MG63 (cell line): ENCODE results near the gene SPRYD4. TPM values are rescaled to one million over a fixed set of nuclear protein-coding genes. Genes with fewer than 3 reads are reported as not detected.
A peak's percentile ranks its signal among the peaks of the same experiment; 100 is the strongest.
"Not testable (repeated sequence)": the region's sequence is repeated elsewhere in the genome, so short reads cannot be mapped to it uniquely, and the experiment has no call there.

Source experiments
- DNase-seq: peaks from one replicate; pipeline ENCODE4 v3.0.0-alpha.2; 2020
- H3K27me3 ChIP-seq: fragments of 250-450 bp; sonication (Bioruptor Pico); 2 replicates; pipeline ENCODE4 v1.5.1; 2020; ENCODE audit warnings: mild to moderate bottlenecking, moderate library complexity
- H3K36me3 ChIP-seq: fragments of 250-450 bp; sonication (Bioruptor Pico); 2 replicates; pipeline ENCODE4 v1.5.1; 2020; ENCODE audit warnings: mild to moderate bottlenecking, moderate library complexity
- H3K4me3 ChIP-seq: fragments of 250-450 bp; sonication (Bioruptor Pico); 2 replicates; pipeline ENCODE4 v1.5.1; 2020; ENCODE audit warnings: mild to moderate bottlenecking, moderate library complexity
- H3K9me3 ChIP-seq: fragments of 250-450 bp; sonication (Bioruptor Pico); 2 replicates; pipeline ENCODE4 v1.5.1; 2020; ENCODE audit warnings: mild to moderate bottlenecking, moderate library complexity
- total RNA-seq: library from RNA; depleted of rRNA; stranded (reverse); fragments of >200 nt; shearing (Covaris generic); gene quantifications from 2 replicates; pipeline ENCODE4 v1.2.3, GENCODE V29; 2014; ENCODE audit warnings: low replicate concordance; rRNA removed

Gene SPRYD4
- total RNA-seq: 0.35 and 0.69 TPM in 2 replicates

DNA sequence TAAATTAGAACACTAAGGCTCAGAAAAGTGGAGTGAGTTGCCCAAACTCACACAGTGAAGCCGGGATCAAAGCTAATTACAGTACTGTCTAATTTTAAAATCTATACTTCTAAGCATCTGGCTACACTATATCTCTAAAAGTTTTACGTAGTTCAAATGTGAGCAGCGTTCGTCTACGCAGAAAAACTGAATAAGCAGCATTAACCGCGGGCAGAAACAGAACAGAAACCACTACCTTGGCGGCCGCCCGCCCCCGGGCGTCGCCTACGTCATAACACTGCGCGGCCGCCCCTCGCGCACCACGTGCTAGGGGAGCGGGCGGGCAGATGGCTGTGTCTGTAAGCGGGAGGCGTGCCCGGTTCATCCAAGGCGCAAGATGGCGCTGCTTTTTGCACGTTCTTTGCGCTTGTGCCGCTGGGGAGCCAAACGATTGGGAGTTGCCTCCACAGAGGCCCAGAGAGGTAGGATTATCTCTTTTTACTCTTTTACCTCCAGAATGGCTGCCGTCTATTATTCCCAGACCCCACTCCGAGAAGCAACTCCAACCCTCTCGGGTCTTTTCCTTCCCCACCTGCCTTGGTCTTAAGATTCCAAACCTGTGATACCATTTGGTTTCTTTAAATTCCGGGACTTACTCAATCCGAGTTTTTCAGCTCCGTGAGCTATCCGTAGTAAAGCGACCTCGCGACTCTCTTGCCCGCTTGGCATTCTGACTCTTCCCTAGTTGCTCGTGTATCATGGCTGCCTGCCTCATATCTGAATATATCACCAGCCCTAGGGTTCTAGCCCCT, at the start of gene SPRYD4:
Gene SPRYD4, plus strand, starts transcription at position 363 of the 791 bp plus-strand sequence. Its CDS starts 14 bp downstream, at position 377.
- H3K36me3 ChIP-seq: peaks cover 33% of the 10 kb centered on the region
- H3K9me3 ChIP-seq: 0 out of 2 replicates have a peak, but pooled peaks cover 2% of the 10 kb centered on the region
- DNase-seq: peak; percentile 91
- H3K4me3 ChIP-seq: peak within 1 kb of the TSS; percentile 98
- no peaks in the 10 kb centered on the region for H3K27me3 ChIP-seq

- Histone ChIP-seq H3K27me3 (no peaks in the 10 kb centered on the region), H3K36me3 (peaks cover 37% of the 10 kb centered on the region), H3K9me3 (no peaks in the 10 kb centered on the region), H3K4me3 (no peak overlapping the region)
- DNase-seq: no peak
Observed at GRCh38 chr12:56420411-56420810, 48.0 kb upstream of the SPRYD4 start.

DNA sequence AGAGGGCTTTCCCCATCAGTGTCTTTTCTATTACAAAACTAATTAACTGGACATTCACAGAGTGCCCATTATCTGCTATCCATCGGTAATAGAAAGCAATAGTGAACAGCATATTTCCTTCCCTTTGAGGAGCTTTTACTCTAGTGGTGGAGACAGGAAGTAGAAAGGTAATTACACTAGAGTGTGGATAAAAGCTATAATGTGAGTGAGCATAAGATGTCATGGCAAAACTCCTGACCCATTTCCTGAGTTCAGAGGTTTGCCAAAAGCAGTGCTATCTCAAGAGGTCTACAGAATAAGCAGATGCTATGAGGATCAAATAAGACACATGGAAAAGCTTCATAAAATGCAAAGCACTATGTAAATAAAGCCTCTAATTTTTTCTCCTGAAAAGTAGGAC, 43.2 kb upstream of the SPRYD4 start:
- H3K9me3 ChIP-seq: no peaks in the 10 kb centered on the region
- peaks cover 38% of the 10 kb centered on the region for H3K36me3 ChIP-seq
- H3K27me3 ChIP-seq: no peaks in the 10 kb centered on the region
- no peak overlapping the region for H3K4me3 ChIP-seq
- no peak for DNase-seq

DNA sequence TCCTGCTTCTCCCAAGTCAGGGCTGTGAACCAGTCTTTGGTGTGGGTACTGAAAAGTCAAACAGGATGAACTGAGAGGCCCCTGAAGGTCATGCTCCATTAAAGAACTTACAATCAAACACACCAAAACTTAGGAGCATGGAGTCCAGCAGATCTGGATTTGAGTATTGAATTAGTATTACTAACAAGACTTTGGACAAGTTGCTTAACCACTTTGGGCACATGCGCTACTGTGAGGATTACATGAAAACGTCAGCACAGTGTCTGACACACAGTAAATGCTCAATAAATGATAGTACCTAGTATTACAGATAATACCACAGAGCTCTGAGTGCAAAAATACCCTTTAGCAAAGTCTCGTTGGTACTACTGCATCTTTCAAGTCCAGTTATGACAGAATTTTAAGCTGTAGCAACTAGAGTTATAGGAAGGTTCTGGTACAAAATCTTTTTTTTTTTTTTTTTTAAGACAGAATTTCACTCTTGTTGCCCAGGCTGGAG, 42.4 kb upstream of the SPRYD4 start:
- DNase-seq: no peak
- Histone ChIP-seq H3K36me3 (peaks cover 34% of the 10 kb centered on the region), H3K27me3 (no peaks in the 10 kb centered on the region)

GRCh38 chr12:56431288-56431687, 37.1 kb upstream of the SPRYD4 start:
- H3K36me3 ChIP-seq: peaks cover 29% of the 10 kb centered on the region
- no peaks in the 10 kb centered on the region for H3K9me3 ChIP-seq
- DNase-seq: no peak
- no peaks in the 10 kb centered on the region for H3K27me3 ChIP-seq
- no peak overlapping the region for H3K4me3 ChIP-seq

More for the DNA sequence above, 42.4 kb upstream of the SPRYD4 start:
- no peaks in the 10 kb centered on the region for H3K9me3 ChIP-seq
- no peak overlapping the region for H3K4me3 ChIP-seq

- H3K9me3 ChIP-seq: no peaks in the 10 kb centered on the region
- DNase-seq: no peak
- peaks cover 29% of the 10 kb centered on the region for H3K36me3 ChIP-seq
- H3K27me3 ChIP-seq: no peaks in the 10 kb centered on the region
- no peak overlapping the region for H3K4me3 ChIP-seq
Observed at GRCh38 chr12:56431850-56432249, 36.5 kb upstream of the SPRYD4 start.

- H3K36me3 ChIP-seq: peaks cover 17% of the 10 kb centered on the region
- H3K27me3 ChIP-seq: no peaks in the 10 kb centered on the region
- no peak overlapping the region for H3K4me3 ChIP-seq
- no peak for DNase-seq
- H3K9me3 ChIP-seq: no peaks in the 10 kb centered on the region
Observed at GRCh38 chr12:56434828-56435227, 33.5 kb upstream of the SPRYD4 start.

DNA sequence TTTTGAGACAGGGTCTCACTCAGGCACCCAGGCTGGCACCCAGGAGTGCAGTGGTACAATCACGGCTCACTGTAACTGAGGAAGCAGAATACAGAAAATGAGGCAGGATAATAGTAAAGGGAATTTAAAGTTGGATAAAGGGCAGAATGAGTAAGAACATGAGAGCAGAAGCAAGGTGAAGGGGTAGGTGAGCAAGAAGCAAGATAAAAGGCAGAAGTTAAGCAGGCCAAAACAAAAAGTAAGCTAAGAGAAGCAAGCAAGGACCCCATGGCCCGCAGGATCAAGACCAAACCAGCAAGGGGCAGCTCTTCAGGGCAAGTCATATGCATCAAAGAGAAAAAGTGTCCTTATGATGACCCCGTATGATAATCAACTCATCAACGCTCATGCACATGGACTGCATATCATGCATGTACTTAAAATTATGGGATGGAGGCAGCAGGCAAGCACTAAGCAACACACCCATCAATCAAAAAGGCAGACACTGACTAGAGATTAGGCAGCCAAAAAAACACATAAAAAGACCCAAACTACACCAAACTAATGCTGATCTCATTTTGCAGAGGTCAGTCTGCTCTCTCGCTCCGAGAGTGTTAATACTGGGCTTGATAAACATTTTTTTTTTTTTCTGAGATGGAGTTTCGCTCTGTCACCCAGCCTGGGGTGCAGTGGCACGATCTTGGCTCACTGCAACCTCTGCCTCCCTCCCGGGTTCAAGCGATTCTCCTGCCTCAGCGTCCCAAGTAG, 30.8 kb upstream of the SPRYD4 start:
- Histone ChIP-seq H3K27me3 (no peaks in the 10 kb centered on the region), H3K9me3 (no peaks in the 10 kb centered on the region), H3K36me3 (peaks cover 8% of the 10 kb centered on the region), H3K4me3 (no peak overlapping the region)
- DNase-seq: no peak

DNA sequence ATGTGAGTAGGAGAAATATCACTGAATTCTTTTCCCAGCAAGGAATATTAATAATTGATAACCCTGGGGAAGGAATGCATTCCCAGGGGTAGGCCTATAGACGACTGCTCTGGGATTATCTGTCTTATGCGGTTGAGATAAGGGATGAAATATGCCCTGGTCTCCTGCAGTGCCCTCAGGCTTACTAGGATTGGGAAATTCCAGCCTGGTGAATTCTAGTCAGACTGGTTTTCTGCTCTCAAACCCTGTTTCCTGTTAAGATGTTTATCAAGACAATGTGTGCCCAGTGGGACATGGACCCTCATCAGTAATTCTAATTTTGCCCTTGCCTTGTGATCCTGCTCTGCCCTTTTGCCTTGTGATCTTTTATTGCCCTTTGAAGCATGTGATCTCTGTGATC, 25.2 kb upstream of the SPRYD4 start:
- DNase-seq, H3K4me3 ChIP-seq, H3K27me3 ChIP-seq, H3K36me3 ChIP-seq, H3K9me3 ChIP-seq: not testable (repeated sequence)

- Histone ChIP-seq H3K27me3 (no peaks in the 10 kb centered on the region), H3K9me3 (no peaks in the 10 kb centered on the region), H3K36me3 (peaks cover 7% of the 10 kb centered on the region; the same call in 1 of the 2 replicates), H3K4me3 (peak within 1 kb of the TSS; percentile 57)
- peak; percentile 88 for DNase-seq
Observed at GRCh38 chr12:56448860-56449621, 19.3 kb upstream of the SPRYD4 start, which contains the start of gene TIMELESS. TSS of gene TIMELESS (minus strand) at chr12:56449426. CDS start at chr12:56434170, 15,256 bp downstream.

GRCh38 chr12:56449622-56449984, 18.8 kb upstream of the SPRYD4 start:
- H3K9me3 ChIP-seq: no peaks in the 10 kb centered on the region
- H3K4me3 ChIP-seq: peak overlapping the region; percentile 57
- DNase-seq: no peak
- H3K36me3 ChIP-seq: peaks cover 7% of the 10 kb centered on the region; the same call in 1 of the 2 replicates
- no peaks in the 10 kb centered on the region for H3K27me3 ChIP-seq

DNA sequence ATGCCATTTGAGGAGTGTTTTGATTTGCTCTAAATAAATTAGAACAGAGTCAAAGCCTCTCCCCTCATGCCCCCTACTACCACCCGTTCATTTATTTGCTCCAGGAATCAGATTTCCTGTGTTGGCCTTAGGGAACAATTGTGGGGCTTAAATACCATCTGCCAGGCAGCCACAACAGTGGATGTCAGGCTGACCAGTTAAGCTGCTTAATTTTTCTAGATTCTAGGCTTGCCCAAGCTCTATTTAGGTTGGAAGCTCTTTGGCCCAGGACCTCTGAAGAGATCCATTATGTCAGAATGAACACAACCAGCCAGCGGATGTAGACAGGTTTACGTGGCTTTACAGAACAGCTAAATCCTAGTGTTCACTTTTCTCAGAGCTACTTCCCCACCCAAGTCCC, 18.1 kb upstream of the SPRYD4 start:
- DNase-seq: no peak
- H3K4me3 ChIP-seq: no peak overlapping the region
- peaks cover 7% of the 10 kb centered on the region; the same call in 1 of the 2 replicates for H3K36me3 ChIP-seq
- H3K27me3 ChIP-seq: no peaks in the 10 kb centered on the region
- no peaks in the 10 kb centered on the region for H3K9me3 ChIP-seq

- Histone ChIP-seq H3K27me3 (no peaks in the 10 kb centered on the region), H3K4me3 (no peak overlapping the region), H3K36me3 (peaks cover 7% of the 10 kb centered on the region; the same call in 1 of the 2 replicates), H3K9me3 (no peaks in the 10 kb centered on the region)
- DNase-seq: no peak
Observed at GRCh38 chr12:56451147-56451546, 17.2 kb upstream of the SPRYD4 start.

DNA sequence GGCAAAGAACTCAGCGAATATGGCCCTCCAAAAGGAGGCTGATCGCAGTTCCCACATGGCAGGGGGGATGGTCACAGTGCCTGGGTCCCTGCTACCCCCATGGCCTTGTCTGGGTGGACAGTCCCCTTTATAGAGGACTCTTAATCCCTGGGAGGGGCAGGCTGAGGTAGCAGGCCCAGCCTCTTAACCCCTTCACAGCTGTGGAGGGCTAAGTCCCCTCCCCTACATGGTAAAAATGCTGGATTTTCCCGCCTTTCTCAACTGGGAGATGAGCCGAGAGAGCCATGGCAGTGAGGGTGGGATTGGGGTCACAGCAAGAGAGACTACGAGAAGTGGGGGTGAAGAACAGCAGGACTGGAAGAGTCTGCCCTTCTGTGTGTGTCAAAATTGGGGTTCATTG, 13.8 kb upstream of the SPRYD4 start, which contains the start of gene MIP:
Gene MIP, minus strand, starts transcription at position 101 of the 400 bp plus-strand sequence. Its CDS starts 44 bp downstream, at position 57.
- Histone ChIP-seq H3K9me3 (no peaks in the 10 kb centered on the region), H3K36me3 (no peaks in the 10 kb centered on the region), H3K4me3 (no peak within 1 kb of the TSS), H3K27me3 (no peaks in the 10 kb centered on the region)
- DNase-seq: no peak

DNA sequence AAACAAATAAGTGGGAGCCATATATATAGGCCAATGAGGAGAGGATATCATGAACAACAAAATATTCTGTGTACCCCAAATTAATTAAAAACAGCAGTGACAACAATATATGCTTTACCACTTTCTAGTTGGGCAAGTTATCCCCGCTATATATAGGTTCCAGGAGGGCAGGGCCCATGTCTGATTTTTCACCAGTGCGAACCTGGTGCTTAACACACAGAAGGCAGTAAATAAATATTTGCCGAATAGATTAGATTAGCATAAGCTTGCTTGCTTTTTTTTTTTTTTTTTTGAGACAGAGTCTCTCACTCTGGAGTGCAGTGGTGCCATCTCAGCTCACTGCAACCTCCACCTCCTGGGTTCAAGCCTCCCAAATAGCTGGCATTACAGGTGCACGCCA, 10.6 kb upstream of the SPRYD4 start:
- H3K36me3 ChIP-seq: no peaks in the 10 kb centered on the region

More for the DNA sequence above, 10.6 kb upstream of the SPRYD4 start:
- no peaks in the 10 kb centered on the region for H3K9me3 ChIP-seq
- no peak overlapping the region for H3K4me3 ChIP-seq
- H3K27me3 ChIP-seq: no peaks in the 10 kb centered on the region
- no peak for DNase-seq
